ENCODE data around the gene GSC. TPM values are rescaled to one million over a fixed set of nuclear protein-coding genes. Genes with fewer than 3 reads are reported as not detected.

The GSC gene
- total and polyA plus RNA-seq, 2 donors (not counting 3 experiments of a cell fraction or from before 2014, with no cell fraction given): not detected

- H3K79me2 ChIP-seq (ENCODE audit: control insufficient read depth, insufficient read depth, low read length): no peaks in the 10 kb centered on the region
- H3K9me3 ChIP-seq (replicated peaks; ENCODE audit: control insufficient read depth, insufficient read depth, low read length): no peaks in the 10 kb centered on the region
- ChIA-PET POLR2A (no interaction called here), CTCF (no interaction called here)
- no peaks in the 10 kb centered on the region for H4K20me1 ChIP-seq (replicated peaks; ENCODE audit: control insufficient read depth, extremely low read depth, insufficient read depth, low read length)
- no peak overlapping the region for H3K4me2 ChIP-seq (ENCODE audit: insufficient read depth, low read length)
- DNase-seq (ENCODE audit: low read depth, low spot score): no peak
- intact Hi-C loops (cut with micrococcal nuclease) (no loop called here), dilution Hi-C loops (cut with MboI; ENCODE audit: extremely low pct_ligation_motif_present, low sequenced_read_pairs) (no loop called here)
- BruUV-seq (replicated peaks): no TSS peak
- no peaks in the 10 kb centered on the region for H3K9me1 ChIP-seq (replicated peaks; ENCODE audit: control insufficient read depth, extremely low read depth, insufficient read depth, low read length)
- H3K27ac ChIP-seq (ENCODE audit: insufficient read depth, low read depth, low read length): no peak overlapping the region
- no peak for FAIRE-seq
- H3K4me3 ChIP-seq (replicated peaks in 1 of 3; ENCODE audit: insufficient read depth in 1 of 3, low read depth in 1 of 3, low read length in 3 of 3): no peak overlapping the region
- H3K36me3 ChIP-seq (ENCODE audit: control insufficient read depth in 2 of 2, extremely low read depth in 1 of 2, insufficient read depth in 2 of 2, low read length in 2 of 2): no peaks in the 10 kb centered on the region
- no peaks in the 10 kb centered on the region for H3K27me3 ChIP-seq (ENCODE audit: control insufficient read depth in 2 of 2, insufficient read depth in 2 of 2, low read length in 2 of 2)
- H3K9ac ChIP-seq (replicated peaks; ENCODE audit: extremely low read depth, insufficient read depth, low read length): no peak overlapping the region
- no peak overlapping the region for H2AFZ ChIP-seq (ENCODE audit: low read depth, low read length)
- TF ChIP-seq CTCF (IDR thresholded peaks at IDR 0.05; ENCODE audit: extremely low read depth in 1 of 2, insufficient read depth in 1 of 2, low read depth in 1 of 2, low read length in 2 of 2): no peak
- no peak for TF ChIP-seq POLR2A (IDR thresholded peaks at IDR 0.05; ENCODE audit: low read depth, low read length)
- no peak for TF ChIP-seq EZH2 (IDR thresholded peaks at IDR 0.05; ENCODE audit: borderline replicate concordance, low read depth, low read length, severe bottlenecking)
- no peak for TF ChIP-seq GATA2 (IDR thresholded peaks at IDR 0.05; ENCODE audit: insufficient read depth, insufficient read length, low read depth, low read length)
- TF ChIP-seq, protein P1, sequence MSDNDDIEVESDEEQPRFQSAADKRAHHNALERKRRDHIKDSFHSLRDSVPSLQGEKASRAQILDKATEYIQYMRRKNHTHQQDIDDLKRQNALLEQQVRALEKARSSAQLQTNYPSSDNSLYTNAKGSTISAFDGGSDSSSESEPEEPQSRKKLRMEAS (IDR thresholded peaks at IDR 0.05; ENCODE audit: insufficient read depth, insufficient read length): no peak
- no peak for TF ChIP-seq MYC (IDR thresholded peaks at IDR 0.05; ENCODE audit: low read depth, low read length)
- no peak for TF ChIP-seq POLR2AphosphoS5 (IDR thresholded peaks at IDR 0.05; ENCODE audit: insufficient read depth, low read depth, low read length)
- no peak for TF ChIP-seq JUN (IDR thresholded peaks at IDR 0.05; ENCODE audit: borderline replicate concordance, insufficient read depth, insufficient read length, low read depth)
- TF ChIP-seq FOS (IDR thresholded peaks at IDR 0.05; ENCODE audit: borderline replicate concordance, insufficient read depth, low read length): no peak
- H3K4me1 ChIP-seq (ENCODE audit: control insufficient read depth, extremely low read depth, insufficient read depth, low read length): no peaks in the 10 kb centered on the region
Measured at GRCh38 chr14:94754391-94754942, 15.4 kb downstream of the GSC start.

Data from endothelial cell of umbilical vein (primary cell).